ENCODE results near the gene ESR2. TPM values are rescaled to one million over a fixed set of nuclear protein-coding genes. Genes with fewer than 3 reads are reported as not detected.

The ESR2 gene
- total RNA-seq, 4 donors from 2014 or later, result 0.14 to 1.4 TPM; not detected in 2

DNA sequence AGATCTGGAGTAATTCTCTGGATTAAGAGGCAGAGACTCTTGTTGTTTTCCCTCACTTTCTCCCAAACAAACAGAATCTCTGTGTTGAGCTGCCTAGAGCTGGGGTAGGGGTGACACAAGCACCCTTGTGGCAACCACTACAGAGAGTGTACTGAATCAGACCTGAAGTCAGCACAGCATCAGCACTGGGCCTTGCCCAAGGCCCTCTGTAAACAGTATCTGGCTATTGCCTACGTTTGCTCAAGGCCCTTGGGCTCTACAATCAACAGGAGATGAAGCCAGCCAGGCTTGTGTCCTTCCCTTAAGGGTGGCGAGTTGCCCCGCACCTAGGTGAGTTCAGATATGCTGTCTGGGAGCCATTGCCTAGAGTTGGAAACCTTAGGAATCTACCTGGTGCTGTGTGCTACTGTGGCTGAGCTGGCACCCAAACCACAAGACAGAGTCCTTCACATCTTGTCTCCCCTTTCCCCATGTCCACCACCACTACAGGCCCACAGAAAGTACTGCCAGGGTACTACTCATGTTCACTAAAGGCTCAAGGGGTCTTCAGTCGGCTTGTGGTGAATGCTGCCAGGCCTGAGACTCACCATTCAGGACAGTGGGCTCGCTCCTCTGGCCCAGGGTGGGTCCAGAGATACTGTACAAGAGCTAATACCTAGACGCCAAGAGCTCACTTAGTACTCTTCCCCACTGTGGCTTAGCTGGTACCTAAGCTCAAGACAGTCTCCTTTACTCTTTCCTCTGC lies 234.5 kb downstream of the ESR2 start:
- intact Hi-C loops (cut with DNase I; ENCODE audit: low total_unique reads) (no loop called here), in situ Hi-C loops (cut with MboI; ENCODE audit: low pct_ligation_motif_present in 1 of 4, low pct_unique_long_range_greater_than_20kb in 1 of 4, low sequenced_read_pairs in 3 of 4) (no loop called here)
- H3K4me1 ChIP-seq, result peaks cover 0 to 3% (median 0%) of the 10 kb centered on the region in 4 donors
- TF ChIP-seq POLR2A (IDR thresholded peaks at IDR 0.05) (no peak), EP300 (IDR thresholded peaks at IDR 0.05; ENCODE audit: low read depth) (no peak), POLR2AphosphoS5 (IDR thresholded peaks at IDR 0.05) (no peak)
- TF ChIP-seq, protein P1, sequence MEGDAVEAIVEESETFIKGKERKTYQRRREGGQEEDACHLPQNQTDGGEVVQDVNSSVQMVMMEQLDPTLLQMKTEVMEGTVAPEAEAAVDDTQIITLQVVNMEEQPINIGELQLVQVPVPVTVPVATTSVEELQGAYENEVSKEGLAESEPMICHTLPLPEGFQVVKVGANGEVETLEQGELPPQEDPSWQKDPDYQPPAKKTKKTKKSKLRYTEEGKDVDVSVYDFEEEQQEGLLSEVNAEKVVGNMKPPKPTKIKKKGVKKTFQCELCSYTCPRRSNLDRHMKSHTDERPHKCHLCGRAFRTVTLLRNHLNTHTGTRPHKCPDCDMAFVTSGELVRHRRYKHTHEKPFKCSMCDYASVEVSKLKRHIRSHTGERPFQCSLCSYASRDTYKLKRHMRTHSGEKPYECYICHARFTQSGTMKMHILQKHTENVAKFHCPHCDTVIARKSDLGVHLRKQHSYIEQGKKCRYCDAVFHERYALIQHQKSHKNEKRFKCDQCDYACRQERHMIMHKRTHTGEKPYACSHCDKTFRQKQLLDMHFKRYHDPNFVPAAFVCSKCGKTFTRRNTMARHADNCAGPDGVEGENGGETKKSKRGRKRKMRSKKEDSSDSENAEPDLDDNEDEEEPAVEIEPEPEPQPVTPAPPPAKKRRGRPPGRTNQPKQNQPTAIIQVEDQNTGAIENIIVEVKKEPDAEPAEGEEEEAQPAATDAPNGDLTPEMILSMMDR (IDR thresholded peaks at IDR 0.05), result no peak
- no peak overlapping the region for H3K4me3 ChIP-seq
- H3K27me3 ChIP-seq, result no peaks in the 10 kb centered on the region
- peak overlapping the region in 2 of 4 donors; percentile 8 to 13 for H3K27ac ChIP-seq
- WGBS, 2 donors (ENCODE audit: low coverage in 1 of 2), result 95% methylated on average over 6 of the region's 6 CpGs; no CpG with 5 or more reads in 1 of the 2 donors
- no peaks in the 10 kb centered on the region for H3K9me3 ChIP-seq
- peaks cover 0 to 5% (median 2%) of the 10 kb centered on the region in 4 donors for H3K36me3 ChIP-seq
- DNase-seq, result no peak

DNA sequence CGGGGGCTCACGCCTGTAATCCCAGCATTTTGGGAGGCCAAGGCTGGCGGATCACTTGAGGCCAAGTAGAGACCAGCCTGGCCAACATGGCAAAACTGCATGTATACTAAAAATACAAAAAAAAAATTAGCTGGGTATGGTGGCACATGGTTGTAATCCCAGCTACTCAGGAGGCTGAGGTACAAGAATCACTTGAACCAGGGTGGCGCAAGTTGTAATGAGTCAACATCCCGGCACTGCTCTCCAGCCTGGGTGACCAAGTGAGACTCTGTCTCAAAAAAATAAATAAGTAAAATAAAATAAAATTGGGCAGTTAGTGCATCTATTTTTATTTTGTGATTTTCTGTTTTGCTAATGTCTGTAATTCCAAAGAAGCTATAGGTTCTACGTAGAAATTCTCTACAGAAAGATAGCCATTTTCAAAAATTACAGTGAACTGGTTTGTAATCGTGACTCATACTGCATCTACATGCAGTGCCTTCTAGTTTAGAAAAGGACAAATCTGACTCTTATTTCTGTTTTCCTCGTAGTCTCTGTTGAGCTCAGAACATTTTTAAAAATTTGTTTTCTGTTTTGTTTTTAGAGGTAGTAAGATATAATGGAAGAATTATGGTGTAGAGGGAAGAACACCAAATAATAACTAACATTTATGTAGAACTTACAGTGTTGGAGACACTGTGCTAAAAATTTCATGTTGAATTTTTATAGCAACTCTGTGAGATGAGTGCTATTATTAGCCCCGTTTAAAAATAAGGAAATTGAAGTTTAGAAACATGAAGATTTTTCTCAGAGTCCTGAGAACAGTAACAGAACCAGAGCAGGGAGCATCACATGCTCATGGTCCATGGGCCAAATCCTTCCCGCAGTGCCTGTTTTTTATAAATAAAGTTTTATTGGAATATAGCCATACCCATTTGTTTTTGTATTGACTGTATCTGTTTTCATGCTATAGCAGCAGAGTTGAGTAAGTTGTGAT lies 240.2 kb downstream of the ESR2 start:
- no peak overlapping the region for H3K27ac ChIP-seq
- peaks cover 0 to 21% (median 7%) of the 10 kb centered on the region in 4 donors for H3K36me3 ChIP-seq
- WGBS, 2 donors (ENCODE audit: low coverage in 1 of 2), result 64 to 89% methylated on average over 6 to 10 of the region's 10 CpGs
- intact Hi-C loops (cut with DNase I; ENCODE audit: low total_unique reads), result no loop called here
- in situ Hi-C loops (cut with MboI; ENCODE audit: low pct_ligation_motif_present in 1 of 4, low pct_unique_long_range_greater_than_20kb in 1 of 4, low sequenced_read_pairs in 3 of 4), result no loop called here
- no peak for DNase-seq
- H3K27me3 ChIP-seq, result no peaks in the 10 kb centered on the region
- H3K4me1 ChIP-seq, result no peaks in the 10 kb centered on the region
- no peaks in the 10 kb centered on the region for H3K9me3 ChIP-seq
- H3K4me3 ChIP-seq, result no peak overlapping the region
- no peak for TF ChIP-seq POLR2A (IDR thresholded peaks at IDR 0.05)
- TF ChIP-seq, protein P1 (IDR thresholded peaks at IDR 0.05), result no peak
- no peak for TF ChIP-seq POLR2AphosphoS5 (IDR thresholded peaks at IDR 0.05)
- TF ChIP-seq EP300 (IDR thresholded peaks at IDR 0.05; ENCODE audit: low read depth), result no peak

DNA sequence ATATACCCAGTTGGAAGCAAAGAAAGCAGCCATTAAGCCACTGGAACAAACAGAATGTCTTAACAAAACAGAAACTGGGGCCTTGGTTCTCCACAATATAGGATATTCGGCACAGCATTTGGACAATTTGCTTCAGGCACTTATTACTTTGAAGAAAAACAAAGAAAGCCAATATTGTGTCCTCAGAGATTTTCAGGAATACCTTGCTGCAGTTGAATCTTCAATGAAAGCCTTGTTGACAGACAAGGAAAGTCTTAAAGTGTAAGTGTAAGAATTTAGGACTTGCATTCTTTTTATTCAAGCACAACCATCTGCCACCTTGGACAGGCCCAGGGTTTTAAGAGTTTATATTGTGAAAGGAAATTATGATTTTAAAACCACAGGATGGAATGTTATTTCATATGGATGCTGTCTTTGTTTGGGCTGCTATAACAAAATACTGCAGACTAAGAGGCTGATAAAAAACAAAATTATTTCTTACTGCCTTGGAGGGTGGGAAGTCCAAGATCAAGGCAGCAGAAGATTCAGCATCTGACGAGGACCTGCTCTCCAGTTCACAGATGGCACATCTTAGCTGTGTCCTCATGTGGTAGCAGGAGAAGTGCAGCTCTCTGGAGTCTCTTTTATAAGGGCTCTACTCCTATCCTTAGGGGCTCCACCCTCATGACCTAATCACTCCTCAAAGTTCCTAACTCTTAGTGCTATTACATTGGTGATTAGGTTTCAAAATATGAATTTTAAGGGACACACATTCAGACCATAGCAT lies 244.4 kb downstream of the ESR2 start:
- WGBS, 2 donors (ENCODE audit: low coverage in 1 of 2), result 90 to 94% methylated on average over 2 of the region's 2 CpGs
- no peak for DNase-seq
- peaks cover 0 to 21% (median 7%) of the 10 kb centered on the region in 4 donors for H3K36me3 ChIP-seq
- no peak overlapping the region for H3K27ac ChIP-seq
- intact Hi-C loops (cut with DNase I; ENCODE audit: low total_unique reads) (no loop called here), in situ Hi-C loops (cut with MboI; ENCODE audit: low pct_ligation_motif_present in 1 of 4, low pct_unique_long_range_greater_than_20kb in 1 of 4, low sequenced_read_pairs in 3 of 4) (no loop called here)
- no peaks in the 10 kb centered on the region for H3K4me1 ChIP-seq
- TF ChIP-seq, protein P1 (IDR thresholded peaks at IDR 0.05), result no peak
- TF ChIP-seq POLR2AphosphoS5 (IDR thresholded peaks at IDR 0.05) (no peak), EP300 (IDR thresholded peaks at IDR 0.05; ENCODE audit: low read depth) (no peak), POLR2A (IDR thresholded peaks at IDR 0.05) (no peak)
- H3K27me3 ChIP-seq, result no peaks in the 10 kb centered on the region
- H3K4me3 ChIP-seq, result no peak overlapping the region
- no peaks in the 10 kb centered on the region for H3K9me3 ChIP-seq

Data from transverse colon (tissue), 4 donors.